ENCODE results near the gene HMCN2.

DNA sequence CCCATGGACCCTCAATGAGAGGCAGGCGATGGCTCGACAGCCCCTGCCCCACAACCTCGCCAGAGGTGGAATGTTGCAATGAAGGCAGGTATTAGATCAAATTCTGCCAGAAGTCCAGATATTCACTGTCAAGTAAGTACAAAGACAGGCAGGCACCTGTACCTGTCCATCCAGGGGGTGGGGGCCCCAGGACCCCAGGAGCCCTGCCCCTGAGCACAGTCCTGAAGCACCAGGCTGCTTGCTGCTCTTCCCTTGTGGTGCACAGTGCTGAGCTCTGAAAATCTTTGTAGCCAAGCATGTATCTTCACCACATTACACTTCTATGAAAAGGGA lies 26.2 kb upstream of the HMCN2 start:
- TF ChIP-seq EZH2 (IDR thresholded peaks at IDR 0.05; ENCODE audit: insufficient read depth, poor library complexity, severe bottlenecking) (no peak), EZH2phosphoT487 (IDR thresholded peaks at IDR 0.05; ENCODE audit: insufficient read depth, low read depth) (no peak)

Measured in GM23248 (cell line).